Stimulated activated CD4-positive, alpha-beta T cell treated with anti-CD3 and anti-CD28 coated beads, Interleukin-2, amount 100 ng/mL, for 48 hours (primary cell): Measurements from ENCODE around the gene CNTROB.
A peak's percentile ranks its signal among the peaks of the same experiment; 100 is the strongest.

Source experiments
- DNase-seq, 2 donors: peaks; one replicate each; pipeline ENCODE4 v3.0.0-alpha.2; 2020

The CNTROB gene

GRCh38 chr17:7987112-7987893 lies 55.3 kb downstream of the CNTROB start:
- no peak for DNase-seq

GRCh38 chr17:7988750-7989178 lies 56.8 kb downstream of the CNTROB start:
- DNase-seq: peak; percentile 39 to 61

- peak; percentile 98 for DNase-seq
These were observed 58.0 kb downstream of the CNTROB start for GRCh38 chr17:7989781-7990655.

- no peak for DNase-seq
These were observed 60.5 kb downstream of the CNTROB start for GRCh38 chr17:7992516-7992915.

- no peak for DNase-seq
These were observed 60.9 kb downstream of the CNTROB start for GRCh38 chr17:7992924-7993323.

GRCh38 chr17:7993972-7994589 lies 62.1 kb downstream of the CNTROB start:
- DNase-seq: no peak

- no peak for DNase-seq
These were observed 63.7 kb downstream of the CNTROB start for GRCh38 chr17:7995724-7996123.

GRCh38 chr17:7997186-7997585 lies 65.2 kb downstream of the CNTROB start:
- peak in 1 of 2 donors; percentile 21 for DNase-seq
